A673 (cell line): Measurements from ENCODE around the gene IFITM1.

Experiments
- EZH2 ChIP-seq: fragments of 200-600 bp; sonication (generic); IDR thresholded peaks from 2 replicates; pipeline ENCODE4 v1.6.1; 2017; ENCODE audit warnings: borderline replicate concordance, low read depth, mild to moderate bottlenecking, mixed read lengths, antibody characterized with exemption, low read length; ENCODE audit not compliant: poor library complexity, severe bottlenecking
- TF ChIP-seq, protein P1 (sequence below): fragments of 300-800, 200-600 bp; sonication (generic); conservative IDR thresholded peaks from 2 replicates; pipeline ENCODE4 v1.5.1; 2017; ENCODE audit warnings: low read depth, mild to moderate bottlenecking, antibody characterized with exemption, low read length, moderate library complexity, mixed read lengths

DNA sequence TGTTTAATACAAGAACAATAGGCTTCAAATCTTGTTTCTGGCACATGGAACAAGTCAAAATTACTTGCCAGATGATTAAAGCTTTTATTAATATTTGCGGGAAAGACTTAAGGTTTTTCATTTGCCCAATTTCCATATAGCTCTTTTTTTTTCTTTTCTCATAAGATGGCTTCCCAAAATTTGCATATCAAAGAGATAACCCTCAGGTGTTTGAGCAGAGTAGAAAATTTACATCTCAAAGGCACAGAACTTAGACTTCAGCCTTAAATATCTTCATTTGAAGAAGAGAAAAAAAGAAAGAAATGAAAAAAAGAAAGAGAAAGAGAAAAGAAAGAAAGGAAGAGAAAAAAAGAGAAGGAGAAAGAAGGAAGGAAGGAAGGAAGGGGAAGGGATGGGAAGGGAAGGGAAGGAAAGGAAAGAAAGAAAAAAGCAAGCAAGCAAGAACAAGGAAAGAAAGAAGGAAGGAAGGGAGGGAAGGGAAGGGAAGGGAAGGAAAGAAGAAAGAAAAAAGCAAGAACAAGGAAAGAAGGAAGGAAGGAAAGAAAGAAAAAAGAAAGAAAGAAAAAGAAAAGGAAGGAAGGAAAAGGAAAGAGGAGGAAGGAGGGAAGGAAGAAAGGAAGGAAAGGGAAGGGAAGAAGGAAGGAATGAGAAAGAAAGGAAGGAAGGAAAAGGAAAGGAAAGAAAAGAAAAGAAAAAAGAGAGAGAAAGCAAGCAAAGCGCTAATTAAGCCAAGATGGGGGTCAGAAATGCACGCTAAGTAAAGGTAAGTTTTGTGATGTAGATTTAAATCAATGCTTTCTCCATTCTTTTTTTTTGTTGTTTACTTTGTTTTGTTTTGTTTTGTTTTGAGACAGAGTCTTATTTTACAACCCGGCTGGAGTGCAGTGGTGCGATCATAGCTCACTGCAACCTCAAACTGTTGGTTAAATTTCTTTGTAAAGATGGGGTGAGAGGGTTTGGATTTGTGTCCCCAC, 27.0 kb downstream of the IFITM1 start:
- TF ChIP-seq EZH2: no peak
- TF ChIP-seq, protein P1, sequence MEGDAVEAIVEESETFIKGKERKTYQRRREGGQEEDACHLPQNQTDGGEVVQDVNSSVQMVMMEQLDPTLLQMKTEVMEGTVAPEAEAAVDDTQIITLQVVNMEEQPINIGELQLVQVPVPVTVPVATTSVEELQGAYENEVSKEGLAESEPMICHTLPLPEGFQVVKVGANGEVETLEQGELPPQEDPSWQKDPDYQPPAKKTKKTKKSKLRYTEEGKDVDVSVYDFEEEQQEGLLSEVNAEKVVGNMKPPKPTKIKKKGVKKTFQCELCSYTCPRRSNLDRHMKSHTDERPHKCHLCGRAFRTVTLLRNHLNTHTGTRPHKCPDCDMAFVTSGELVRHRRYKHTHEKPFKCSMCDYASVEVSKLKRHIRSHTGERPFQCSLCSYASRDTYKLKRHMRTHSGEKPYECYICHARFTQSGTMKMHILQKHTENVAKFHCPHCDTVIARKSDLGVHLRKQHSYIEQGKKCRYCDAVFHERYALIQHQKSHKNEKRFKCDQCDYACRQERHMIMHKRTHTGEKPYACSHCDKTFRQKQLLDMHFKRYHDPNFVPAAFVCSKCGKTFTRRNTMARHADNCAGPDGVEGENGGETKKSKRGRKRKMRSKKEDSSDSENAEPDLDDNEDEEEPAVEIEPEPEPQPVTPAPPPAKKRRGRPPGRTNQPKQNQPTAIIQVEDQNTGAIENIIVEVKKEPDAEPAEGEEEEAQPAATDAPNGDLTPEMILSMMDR: no peak
